Measurements from ENCODE around the gene SYCP2L.

The SYCP2L gene

GRCh38 chr6:11023032-11023431 is 136.2 kb downstream of the SYCP2L start:
- Histone ChIP-seq H3K4me3 (no peak overlapping the region), H3K27ac (no peak overlapping the region)
- no peak for TF ChIP-seq CTCF (IDR thresholded peaks at IDR 0.05)
- no peak for DNase-seq (ENCODE audit: low spot score)

Measured in coronary artery (tissue), 2 donors.